Kidney (tissue), 14 donors: Measurements from ENCODE around the gene RPS6KA4. TPM values are rescaled to one million over a fixed set of nuclear protein-coding genes. Genes with fewer than 3 reads are reported as not detected.
"Not testable (repeated sequence)": the region's sequence is repeated elsewhere in the genome, so short reads cannot be mapped to it uniquely, and the experiment has no call there.

ENCODE experiments used
- DNase-seq, 5 donors: peaks; one replicate each; pipeline ENCODE4 v3.0.0-alpha.2; 2013 to 2020
- FAIRE-seq: peaks from 2 replicates; lab custom pipeline; 2012; peaks lifted over from hg19 to GRCh38; lab: Jason Lieb, UNC
- H3K27ac ChIP-seq, 2 donors: one replicate each; pipeline ENCODE4 v1.7.0; 2013; ENCODE audit warnings: low read depth in 2 of 2, low read length in 2 of 2, inconsistent platforms in 1 of 2
- H3K27me3 ChIP-seq: one replicate; pipeline ENCODE4 v1.7.1; 2013; ENCODE audit warnings: low read length, inconsistent platforms; ENCODE audit not compliant: control insufficient read depth, insufficient read depth
- H3K36me3 ChIP-seq, 3 donors: one replicate each; pipeline versions ENCODE4 v1.7.0 to v1.7.1; 2013; ENCODE audit warnings: low read length in 3 of 3, control low read depth in 1 of 3, inconsistent platforms in 1 of 3; ENCODE audit not compliant: insufficient read depth in 3 of 3, control insufficient read depth in 2 of 3
- H3K4me1 ChIP-seq, 3 donors: one replicate each; pipeline versions ENCODE4 v1.7.0 to v1.7.1; 2013; ENCODE audit warnings: low read length in 3 of 3, inconsistent platforms in 1 of 3, low read depth in 1 of 3; ENCODE audit not compliant: control insufficient read depth in 2 of 3, insufficient read depth in 2 of 3
- H3K4me3 ChIP-seq, 3 donors: one replicate each; pipeline versions ENCODE4 v1.7.0 to v1.8.1; 2013; ENCODE audit warnings: low read length in 3 of 3, control low read depth in 1 of 3, inconsistent platforms in 1 of 3
- H3K9ac ChIP-seq, 3 donors: one replicate each; pipeline versions ENCODE4 v1.7.0 to v1.7.1; 2013; ENCODE audit warnings: low read length in 3 of 3, control low read depth in 1 of 3, inconsistent platforms in 1 of 3
- H3K9me3 ChIP-seq, 3 donors: one replicate each; pipeline versions ENCODE4 v1.7.0 to v1.7.1; 2013; ENCODE audit warnings: low read length in 3 of 3, control low read depth in 1 of 3, inconsistent platforms in 1 of 3; ENCODE audit not compliant: control insufficient read depth in 2 of 3, insufficient read depth in 1 of 3
- intact Hi-C: fragments of 100-400 bp; cut with DNase I; formaldehyde crosslinking; loops from one replicate; pipeline ENCODE4 v1.11.1; 2022
- polyA plus RNA-seq: library from polyadenylated mRNA; stranded (reverse); fragments of 350-450 nt; fragmentation: Illumina TruSeq; extraction: RNeasy Lipid Tissue Mini Kit (QIAGEN cat#74804); gene quantifications from one replicate; pipeline ENCODE4 v1.2.3, GENCODE V29; 2014; ENCODE audit warnings: low read depth, low replicate concordance; ENCODE audit not compliant: insufficient read depth
- total RNA-seq: library from RNA; stranded (reverse); fragmentation: NEBNext Ultra II Directional; extraction: Animal tissue kit (Norgen Biotek cat#: 25700); gene quantifications from one replicate; pipeline ENCODE4 v1.2.1, GENCODE V29; 2021
- TF ChIP-seq, protein P1 (sequence below): IDR thresholded peaks from 3 replicates; pipeline ENCODE4 v1.5.1; 2012; ENCODE audit warnings: mild to moderate bottlenecking, moderate library complexity, borderline replicate concordance; ENCODE audit not compliant: insufficient read depth; ENCODE audit errors: extremely low read depth
- donor health status: control.
- donor health status: control.
- donor health status: control.
- donor health status: control.
- donor health status: control.
- donor health status: DM: yes; HTN: yes; CAD: no.
- donor health status: Normal renal cell carcinoma (clear cell type).

Gene RPS6KA4
- total and polyA plus RNA-seq, 2 donors from 2014 or later = 13.6 to 40.2 TPM

- no peak overlapping the region for H3K27ac ChIP-seq
- intact Hi-C loops = no loop called here
- DNase-seq = no peak
Observed at GRCh38 chr11:64321533-64321932, 37.4 kb upstream of the RPS6KA4 start.

DNA sequence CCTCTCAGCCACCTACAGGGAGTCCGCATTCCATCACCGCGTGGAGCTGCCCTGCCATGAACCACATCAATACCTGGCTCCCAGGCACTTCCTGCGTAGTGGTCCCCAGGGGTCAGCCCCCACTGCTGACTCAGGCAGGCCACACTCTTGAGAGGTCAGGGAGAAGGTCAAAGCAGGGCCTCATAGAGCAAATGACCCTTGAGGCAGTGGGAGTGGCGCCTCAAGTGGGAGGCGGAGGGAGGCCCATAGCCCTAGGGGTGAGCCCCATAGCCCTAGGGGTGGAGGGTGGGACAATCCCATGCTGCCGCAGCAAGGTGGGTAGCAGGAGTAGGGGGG lies 36.1 kb upstream of the RPS6KA4 start:
- Histone ChIP-seq H3K27me3 (no peaks in the 10 kb centered on the region), H3K9ac (no peak overlapping the region), H3K4me1 (peaks cover 0 to 9% (median 6%) of the 10 kb centered on the region in 3 donors), H3K36me3 (peaks cover 0 to 4% (median 0%) of the 10 kb centered on the region in 3 donors), H3K27ac (no peak overlapping the region), H3K9me3 (no peaks in the 10 kb centered on the region), H3K4me3 (no peak overlapping the region)
- FAIRE-seq = no peak
- TF ChIP-seq, protein P1, sequence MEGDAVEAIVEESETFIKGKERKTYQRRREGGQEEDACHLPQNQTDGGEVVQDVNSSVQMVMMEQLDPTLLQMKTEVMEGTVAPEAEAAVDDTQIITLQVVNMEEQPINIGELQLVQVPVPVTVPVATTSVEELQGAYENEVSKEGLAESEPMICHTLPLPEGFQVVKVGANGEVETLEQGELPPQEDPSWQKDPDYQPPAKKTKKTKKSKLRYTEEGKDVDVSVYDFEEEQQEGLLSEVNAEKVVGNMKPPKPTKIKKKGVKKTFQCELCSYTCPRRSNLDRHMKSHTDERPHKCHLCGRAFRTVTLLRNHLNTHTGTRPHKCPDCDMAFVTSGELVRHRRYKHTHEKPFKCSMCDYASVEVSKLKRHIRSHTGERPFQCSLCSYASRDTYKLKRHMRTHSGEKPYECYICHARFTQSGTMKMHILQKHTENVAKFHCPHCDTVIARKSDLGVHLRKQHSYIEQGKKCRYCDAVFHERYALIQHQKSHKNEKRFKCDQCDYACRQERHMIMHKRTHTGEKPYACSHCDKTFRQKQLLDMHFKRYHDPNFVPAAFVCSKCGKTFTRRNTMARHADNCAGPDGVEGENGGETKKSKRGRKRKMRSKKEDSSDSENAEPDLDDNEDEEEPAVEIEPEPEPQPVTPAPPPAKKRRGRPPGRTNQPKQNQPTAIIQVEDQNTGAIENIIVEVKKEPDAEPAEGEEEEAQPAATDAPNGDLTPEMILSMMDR = no peak
- no peak for DNase-seq
- intact Hi-C loops = no loop called here

More at GRCh38 chr11:64321533-64321932, 37.4 kb upstream of the RPS6KA4 start:
- Histone ChIP-seq H3K9ac (no peak overlapping the region), H3K4me3 (no peak overlapping the region), H3K27me3 (no peaks in the 10 kb centered on the region), H3K9me3 (no peaks in the 10 kb centered on the region), H3K4me1 (peaks cover 0 to 9% (median 6%) of the 10 kb centered on the region in 3 donors), H3K36me3 (peaks cover 0 to 4% (median 0%) of the 10 kb centered on the region in 3 donors)
- no peak for FAIRE-seq
- TF ChIP-seq, protein P1 = no peak

DNA sequence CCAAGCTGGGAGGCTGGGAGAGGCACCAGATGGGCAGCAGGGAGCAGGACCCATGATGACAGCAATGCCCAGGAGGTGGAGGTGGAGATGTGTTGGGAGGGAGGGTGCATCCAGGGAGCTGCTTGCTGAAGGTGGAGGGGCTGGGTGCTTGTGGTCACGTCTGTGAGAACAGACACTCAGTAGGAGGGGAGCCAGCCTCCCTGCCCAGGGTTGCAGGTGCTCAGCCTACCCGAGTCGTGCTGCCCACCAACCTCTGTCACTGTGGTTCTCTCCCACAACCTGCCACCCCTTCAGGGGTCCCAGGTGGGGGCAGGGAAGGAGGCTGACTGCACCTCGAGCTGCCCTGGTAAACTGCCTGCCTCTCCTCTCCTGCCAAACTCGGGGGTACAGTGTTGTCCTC lies 35.6 kb upstream of the RPS6KA4 start:
- no peak for DNase-seq
- no peaks in the 10 kb centered on the region for H3K9me3 ChIP-seq
- TF ChIP-seq, protein P1 = no peak
- peaks cover 0 to 4% (median 0%) of the 10 kb centered on the region in 3 donors for H3K36me3 ChIP-seq
- intact Hi-C loops = no loop called here
- no peak overlapping the region for H3K27ac ChIP-seq
- FAIRE-seq = no peak
- no peak overlapping the region for H3K9ac ChIP-seq
- no peaks in the 10 kb centered on the region for H3K27me3 ChIP-seq
- peaks cover 0 to 9% (median 6%) of the 10 kb centered on the region in 3 donors for H3K4me1 ChIP-seq
- no peak overlapping the region for H3K4me3 ChIP-seq

DNA sequence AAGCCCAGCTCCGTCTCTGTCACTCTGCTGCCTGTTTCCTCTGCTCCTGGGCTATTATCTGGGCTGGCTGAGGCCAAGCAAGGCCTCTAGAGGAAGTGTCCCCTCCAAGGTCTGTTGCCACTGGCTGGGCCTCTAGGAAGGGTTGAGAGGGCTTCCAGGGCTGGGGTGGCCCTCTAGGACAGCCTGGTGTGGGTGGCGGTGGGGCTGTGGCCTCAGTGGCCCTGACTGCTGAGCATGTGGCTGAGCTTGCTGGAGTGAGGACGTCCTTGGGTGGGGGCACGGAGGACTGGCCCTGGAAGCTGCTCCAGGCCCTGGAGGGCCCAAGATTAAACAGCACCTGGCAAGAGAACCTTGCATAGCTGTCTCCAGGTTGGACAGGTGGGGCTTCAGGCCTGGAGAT lies 35.0 kb upstream of the RPS6KA4 start:
- H3K27me3 ChIP-seq, H3K9me3 ChIP-seq, H3K36me3 ChIP-seq, H3K4me1 ChIP-seq, DNase-seq, H3K9ac ChIP-seq, H3K27ac ChIP-seq, FAIRE-seq, intact Hi-C loops, H3K4me3 ChIP-seq: not testable (repeated sequence)
